Measurements from ENCODE around the gene ATP6V1E1. TPM values are rescaled to one million over a fixed set of nuclear protein-coding genes. Genes with fewer than 3 reads are reported as not detected.

The ATP6V1E1 gene
- total and polyA plus RNA-seq, 2 of the 13 experiments (the other 11 are each of a cell fraction or from before 2014, with no cell fraction given) = 69.3 to 90.9 TPM

DNA sequence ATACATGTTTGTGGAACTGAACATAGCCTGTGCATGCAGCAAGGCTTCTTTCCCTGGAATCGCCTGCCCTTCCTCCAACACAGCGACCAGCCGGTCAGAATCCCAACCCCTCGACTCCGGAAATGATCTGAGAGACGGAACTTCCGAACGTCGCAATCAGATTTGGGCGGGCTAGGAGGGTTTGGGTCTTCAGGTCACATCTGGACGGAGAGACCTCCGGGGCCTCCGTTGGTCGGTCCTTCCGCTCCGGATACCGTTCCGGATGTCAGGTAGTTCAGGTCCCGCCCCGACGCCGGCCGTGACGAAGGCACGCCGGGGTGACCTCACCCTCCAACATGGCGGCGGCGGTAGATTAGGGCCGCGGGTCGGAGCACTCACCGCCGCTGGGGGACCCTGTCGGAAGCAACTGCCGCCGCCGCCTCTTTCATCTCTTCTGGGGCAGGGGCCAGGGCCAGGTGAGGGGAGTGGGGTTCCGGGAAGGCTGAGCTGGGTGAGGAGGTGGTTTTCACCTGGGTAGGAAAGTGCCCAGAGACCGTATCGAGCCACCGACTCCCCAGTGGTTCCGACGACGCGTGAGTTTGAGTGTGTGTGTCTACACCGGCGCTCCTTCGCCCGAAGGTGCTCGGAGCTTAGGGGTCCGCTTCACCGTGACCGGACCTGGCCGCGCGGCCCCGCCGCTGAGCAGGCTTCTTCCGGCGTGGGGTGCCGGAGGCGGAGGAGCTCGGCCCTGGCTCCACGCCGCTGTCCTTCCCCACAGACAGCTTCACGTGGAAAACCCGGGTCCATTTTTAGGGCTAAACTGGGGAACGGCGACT, 10.1 kb upstream of the ATP6V1E1 start, which contains the start of gene BCL2L13 (continued):
- TF ChIP-seq REST (IDR thresholded peaks at IDR 0.05; ENCODE audit: borderline replicate concordance in 1 of 2, low read depth in 1 of 2, low read length in 2 of 2) (peak in 1 of 2 experiments; percentile 45; a peak in 1 of 4 replicates), CEBPG (CRISPR knock-in tag; IDR thresholded peaks at IDR 0.05) (peak; percentile 50), KAT8 (CRISPR knock-in tag; IDR thresholded peaks at IDR 0.05) (peak; percentile 95), GATAD2A (CRISPR knock-in tag; IDR thresholded peaks at IDR 0.05) (peak; percentile 40), POLR2AphosphoS5 (IDR thresholded peaks at IDR 0.05; ENCODE audit: low read depth, low read length) (peak; percentile 96), MZF1 (CRISPR knock-in tag; IDR thresholded peaks at IDR 0.05; ENCODE audit: borderline replicate concordance) (no peak), ZNF224 (CRISPR knock-in tag; IDR thresholded peaks at IDR 0.05) (peak; percentile 95), ZNF546 (CRISPR knock-in tag; conservative IDR thresholded peaks at IDR 0.05) (no peak), CCDC6 (CRISPR knock-in tag; IDR thresholded peaks at IDR 0.05) (peak; percentile 95), SAP130 (CRISPR knock-in tag; IDR thresholded peaks at IDR 0.05; ENCODE audit: low read depth) (peak; percentile 91), ZBTB7B (CRISPR knock-in tag; IDR thresholded peaks at IDR 0.05) (peak; percentile 41), NR0B2 (CRISPR knock-in tag; IDR thresholded peaks at IDR 0.05) (no peak; the same call in 1 of the 2 replicates), ZNF142 (CRISPR knock-in tag; IDR thresholded peaks at IDR 0.05) (0 out of 2 replicates have a peak, but pooled peaks have one; percentile 70), ZBTB49 (CRISPR knock-in tag; IDR thresholded peaks at IDR 0.05; ENCODE audit: borderline replicate concordance) (peak; percentile 74; the same call in 1 of the 2 replicates), ZNF891 (CRISPR knock-in tag; IDR thresholded peaks at IDR 0.05) (peak; percentile 96)

Measured in HepG2 (cell line).